ENCODE results near the gene HOXC9. TPM values are rescaled to one million over a fixed set of nuclear protein-coding genes. Genes with fewer than 3 reads are reported as not detected.

Gene HOXC9
- total RNA-seq, 4 donors from 2014 or later = 13.6 to 37.7 (median 26.3) TPM

DNA sequence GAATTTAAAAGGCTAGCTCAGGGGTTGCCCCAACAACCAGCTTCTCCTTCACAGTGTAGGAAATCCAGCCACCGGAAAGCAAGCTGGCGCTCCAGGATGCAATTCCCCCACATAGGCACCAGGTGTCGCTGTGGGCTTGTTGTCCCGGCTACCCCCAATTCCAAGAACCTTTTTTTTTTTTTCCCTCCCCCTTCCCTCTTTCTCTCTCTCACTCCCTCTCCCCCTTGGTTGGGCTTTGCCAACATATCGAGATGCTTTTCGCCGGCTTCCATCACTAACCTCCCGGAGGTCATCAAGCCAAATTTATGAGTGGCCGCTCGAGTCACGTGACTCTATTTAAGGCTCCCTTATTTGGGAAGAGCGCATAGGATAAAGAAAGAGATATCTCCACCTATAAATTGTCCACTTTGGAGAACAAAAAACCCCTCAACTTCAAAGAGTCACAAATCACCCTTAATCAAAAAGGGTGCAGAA, 32.7 kb downstream of the HOXC9 start, which contains the start of gene HOXC5:
TSS of gene HOXC5 (plus strand) at position 424 of the 474 bp plus-strand sequence. CDS start 73 bp downstream, outside the sequence.
- DNase-seq (peak in 1 of 2 donors; percentile 78), ATAC-seq (peak; percentile 37 to 49)
- H3K36me3 ChIP-seq = no peaks in the 10 kb centered on the region
- H3K27ac ChIP-seq = peak within 1 kb of the TSS; percentile 94 to 100 (median 98)
- H3K9me3 ChIP-seq = no peaks in the 10 kb centered on the region
- H3K27me3 ChIP-seq = no peaks in the 10 kb centered on the region
- intact Hi-C loops (cut with DNase I; ENCODE audit: low total_unique reads) = loop anchor here (1.0 kb wide), 1 partner anchor 159 kb away; no protein-coding TSS in a partner anchor
- in situ Hi-C loops (cut with MboI; ENCODE audit: low sequenced_read_pairs in 4 of 4) = loop anchor here in 1 of 4 donors (5.0 kb wide), 1 partner anchor 160 kb away; no protein-coding TSS in a partner anchor
- H3K4me1 ChIP-seq = peaks cover 13 to 27% of the 10 kb centered on the region in 2 donors
- peak within 1 kb of the TSS; percentile 64 to 85 (median 68) for H3K4me3 ChIP-seq
- TF ChIP-seq, protein P1, sequence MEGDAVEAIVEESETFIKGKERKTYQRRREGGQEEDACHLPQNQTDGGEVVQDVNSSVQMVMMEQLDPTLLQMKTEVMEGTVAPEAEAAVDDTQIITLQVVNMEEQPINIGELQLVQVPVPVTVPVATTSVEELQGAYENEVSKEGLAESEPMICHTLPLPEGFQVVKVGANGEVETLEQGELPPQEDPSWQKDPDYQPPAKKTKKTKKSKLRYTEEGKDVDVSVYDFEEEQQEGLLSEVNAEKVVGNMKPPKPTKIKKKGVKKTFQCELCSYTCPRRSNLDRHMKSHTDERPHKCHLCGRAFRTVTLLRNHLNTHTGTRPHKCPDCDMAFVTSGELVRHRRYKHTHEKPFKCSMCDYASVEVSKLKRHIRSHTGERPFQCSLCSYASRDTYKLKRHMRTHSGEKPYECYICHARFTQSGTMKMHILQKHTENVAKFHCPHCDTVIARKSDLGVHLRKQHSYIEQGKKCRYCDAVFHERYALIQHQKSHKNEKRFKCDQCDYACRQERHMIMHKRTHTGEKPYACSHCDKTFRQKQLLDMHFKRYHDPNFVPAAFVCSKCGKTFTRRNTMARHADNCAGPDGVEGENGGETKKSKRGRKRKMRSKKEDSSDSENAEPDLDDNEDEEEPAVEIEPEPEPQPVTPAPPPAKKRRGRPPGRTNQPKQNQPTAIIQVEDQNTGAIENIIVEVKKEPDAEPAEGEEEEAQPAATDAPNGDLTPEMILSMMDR (IDR thresholded peaks at IDR 0.05 in 4 of 5, conservative IDR thresholded peaks at IDR 0.05 in 1 of 5) = peak; percentile 93 to 97 (median 96)
- no peak for TF ChIP-seq POLR2A (IDR thresholded peaks at IDR 0.05)

DNA sequence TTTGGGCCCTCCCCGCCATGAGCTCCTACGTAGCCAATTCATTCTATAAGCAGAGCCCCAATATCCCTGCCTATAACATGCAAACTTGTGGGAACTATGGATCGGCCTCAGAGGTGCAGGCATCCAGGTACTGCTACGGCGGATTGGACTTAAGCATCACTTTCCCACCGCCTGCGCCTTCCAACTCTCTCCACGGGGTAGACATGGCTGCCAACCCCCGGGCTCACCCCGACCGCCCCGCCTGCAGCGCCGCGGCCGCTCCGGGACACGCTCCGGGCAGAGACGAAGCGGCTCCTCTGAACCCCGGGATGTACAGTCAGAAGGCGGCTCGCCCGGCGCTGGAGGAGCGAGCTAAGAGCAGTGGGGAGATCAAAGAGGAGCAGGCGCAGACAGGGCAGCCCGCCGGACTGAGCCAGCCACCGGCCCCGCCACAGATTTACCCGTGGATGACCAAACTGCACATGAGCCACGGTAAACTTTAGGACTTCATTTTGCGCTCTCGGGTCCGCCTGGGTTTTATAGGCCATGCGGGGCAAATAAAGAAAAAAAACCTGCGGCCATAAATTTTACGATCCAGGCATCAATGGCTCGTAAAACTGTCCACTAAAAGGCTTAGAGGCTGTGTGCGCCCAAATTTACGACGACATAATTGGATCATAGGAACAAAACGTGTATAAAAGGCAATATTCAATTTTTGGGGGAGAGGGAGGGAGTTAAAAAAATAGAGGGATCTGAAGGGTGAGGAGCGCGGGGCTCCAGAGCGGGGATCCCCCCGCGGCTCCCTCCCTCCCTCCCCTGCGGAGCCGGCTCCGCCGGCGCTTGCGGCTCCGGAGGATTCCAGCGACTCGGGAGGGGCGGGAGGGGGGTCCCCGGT, 33.4 kb downstream of the HOXC9 start:
- in situ Hi-C loops (cut with MboI; ENCODE audit: low sequenced_read_pairs in 4 of 4) (loop anchor here in 1 of 4 donors (5.0 kb wide), 1 partner anchor 159 kb away; no protein-coding TSS in a partner anchor), intact Hi-C loops (cut with DNase I; ENCODE audit: low total_unique reads) (no loop called here)
- H3K27me3 ChIP-seq = no peaks in the 10 kb centered on the region
- peak overlapping the region; percentile 94 to 100 (median 98) for H3K27ac ChIP-seq
- no peaks in the 10 kb centered on the region for H3K36me3 ChIP-seq
- DNase-seq (no peak), ATAC-seq (peak; percentile 15 to 21)
- TF ChIP-seq, protein P1 (IDR thresholded peaks at IDR 0.05 in 4 of 5, conservative IDR thresholded peaks at IDR 0.05 in 1 of 5) = no peak
- no peak for TF ChIP-seq POLR2A (IDR thresholded peaks at IDR 0.05)
- peaks cover 14 to 29% of the 10 kb centered on the region in 2 donors for H3K4me1 ChIP-seq
- no peaks in the 10 kb centered on the region for H3K9me3 ChIP-seq
- peak overlapping the region; percentile 64 to 85 (median 68) for H3K4me3 ChIP-seq

DNA sequence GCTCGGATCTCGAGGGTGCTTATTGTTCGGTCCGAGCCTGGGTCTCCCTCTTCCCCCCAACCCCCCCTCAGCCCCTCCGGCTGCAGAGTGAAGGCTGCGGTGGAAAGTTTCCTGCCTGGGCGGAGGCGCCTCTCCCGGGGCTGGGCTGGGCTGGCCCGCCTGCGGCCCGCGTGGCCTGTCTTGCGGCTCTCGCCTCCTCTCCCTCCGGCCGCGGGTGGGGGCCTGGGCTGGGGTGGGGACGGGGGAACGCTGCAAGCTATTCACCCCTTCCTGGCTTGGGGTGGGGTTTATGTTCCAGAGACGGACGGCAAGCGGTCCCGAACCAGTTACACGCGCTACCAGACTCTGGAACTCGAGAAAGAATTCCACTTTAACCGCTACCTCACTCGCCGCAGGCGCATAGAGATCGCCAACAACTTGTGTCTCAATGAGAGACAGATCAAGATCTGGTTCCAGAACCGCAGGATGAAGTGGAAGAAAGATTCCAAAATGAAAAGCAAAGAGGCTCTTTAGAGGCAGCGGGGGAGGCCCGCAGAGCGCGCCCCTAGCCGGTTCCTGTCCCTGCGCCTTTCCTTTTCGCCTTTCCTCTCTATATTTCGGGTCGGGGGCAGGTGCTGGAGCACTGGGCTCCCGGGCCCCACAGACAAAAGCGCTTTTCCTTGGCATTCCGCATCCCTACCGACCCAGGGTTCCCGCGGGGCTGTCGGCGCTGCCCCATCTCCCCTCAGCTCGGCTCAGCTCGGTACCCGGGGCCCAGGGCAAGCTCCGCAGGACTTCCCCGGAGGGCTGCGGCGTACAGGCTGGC, 34.2 kb downstream of the HOXC9 start:
- Histone ChIP-seq H3K27me3 (no peaks in the 10 kb centered on the region), H3K36me3 (no peaks in the 10 kb centered on the region), H3K4me3 (peak overlapping the region; percentile 64 to 85 (median 68)), H3K27ac (peak overlapping the region in 3 of 4 donors; percentile 98 to 100 (median 99)), H3K9me3 (no peaks in the 10 kb centered on the region), H3K4me1 (peaks cover 22 to 29% of the 10 kb centered on the region in 2 donors)
- no peak for ATAC-seq
- in situ Hi-C loops (cut with MboI; ENCODE audit: low sequenced_read_pairs in 4 of 4) = loop anchor here in 1 of 4 donors (5.0 kb wide), 1 partner anchor 158 kb away; no protein-coding TSS in a partner anchor
- no peak for TF ChIP-seq POLR2A (IDR thresholded peaks at IDR 0.05)
- TF ChIP-seq, protein P1 (IDR thresholded peaks at IDR 0.05 in 4 of 5, conservative IDR thresholded peaks at IDR 0.05 in 1 of 5) = no peak
- intact Hi-C loops (cut with DNase I; ENCODE audit: low total_unique reads) = no loop called here
- no peak for DNase-seq

DNA sequence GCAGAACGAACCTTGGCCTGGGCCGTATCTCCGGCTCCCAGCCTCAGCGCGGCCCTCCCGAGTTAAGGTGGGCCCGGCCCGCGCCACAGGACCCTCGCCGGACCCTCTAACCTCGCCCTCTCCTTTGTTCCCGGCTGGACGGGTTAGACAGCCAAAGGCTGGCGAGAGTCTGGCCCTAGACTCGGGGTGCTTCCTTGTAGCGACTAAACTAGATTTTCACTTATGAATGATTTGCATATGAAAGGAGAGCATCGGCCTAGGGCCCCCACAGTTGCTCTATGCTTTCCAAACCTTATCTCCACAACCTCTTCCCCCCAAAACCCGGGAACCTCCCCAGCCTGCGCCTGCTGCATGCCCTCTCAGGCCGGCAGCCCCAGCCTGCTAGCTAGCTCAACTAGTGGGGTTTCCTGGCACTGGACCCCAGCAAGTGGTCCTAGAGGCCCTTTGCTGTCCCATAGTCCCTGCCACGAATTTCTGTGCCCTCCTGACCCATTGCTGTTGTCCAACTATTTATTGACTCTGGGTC, 34.9 kb downstream of the HOXC9 start:
- Histone ChIP-seq H3K4me3 (no peak overlapping the region), H3K36me3 (no peaks in the 10 kb centered on the region), H3K27ac (no peak overlapping the region), H3K4me1 (peaks cover 22 to 29% of the 10 kb centered on the region in 2 donors), H3K27me3 (no peaks in the 10 kb centered on the region), H3K9me3 (no peaks in the 10 kb centered on the region)
- intact Hi-C loops (cut with DNase I; ENCODE audit: low total_unique reads) (no loop called here), in situ Hi-C loops (cut with MboI; ENCODE audit: low sequenced_read_pairs in 4 of 4) (loop anchor here in 1 of 4 donors (5.0 kb wide), 1 partner anchor 157 kb away; no protein-coding TSS in a partner anchor)
- DNase-seq = no peak
- TF ChIP-seq, protein P1 (IDR thresholded peaks at IDR 0.05 in 4 of 5, conservative IDR thresholded peaks at IDR 0.05 in 1 of 5) = no peak
- no peak for TF ChIP-seq POLR2A (IDR thresholded peaks at IDR 0.05)
- no peak for ATAC-seq
